ENCODE measurements around the gene BICC1. TPM values are rescaled to one million over a fixed set of nuclear protein-coding genes. Genes with fewer than 3 reads are reported as not detected.

The BICC1 gene
- total RNA-seq, 4 donors from 2014 or later = 9.3 to 20.8 (median 12.5) TPM

GRCh38 chr10:58806970-58807628 is 294.4 kb downstream of the BICC1 start:
- H3K4me3 ChIP-seq (replicated peaks in 1 of 3) = no peak overlapping the region
- 85 to 94% methylated on average over 4 of the region's 4 CpGs for WGBS, 2 donors
- no peak overlapping the region for H3K27ac ChIP-seq
- no peaks in the 10 kb centered on the region for H3K27me3 ChIP-seq
- TF ChIP-seq POLR2A (IDR thresholded peaks at IDR 0.05) = no peak
- TF ChIP-seq CTCF (IDR thresholded peaks at IDR 0.05) = no peak
- no peaks in the 10 kb centered on the region for H3K36me3 ChIP-seq
- DNase-seq = no peak
- no peaks in the 10 kb centered on the region for H3K9me3 ChIP-seq
- intact Hi-C loops (cut with DNase I) = no loop called here
- no peaks in the 10 kb centered on the region for H3K4me1 ChIP-seq

GRCh38 chr10:58807629-58808022 is 295.0 kb downstream of the BICC1 start:
- Histone ChIP-seq H3K36me3 (no peaks in the 10 kb centered on the region), H3K9me3 (no peaks in the 10 kb centered on the region), H3K27ac (no peak overlapping the region), H3K4me1 (no peaks in the 10 kb centered on the region), H3K4me3 (replicated peaks in 1 of 3) (no peak overlapping the region), H3K27me3 (no peaks in the 10 kb centered on the region)
- intact Hi-C loops (cut with DNase I) = no loop called here
- 41 to 46% methylated on average over 3 to 4 of the region's 4 CpGs for whole genome bisulfite sequencing, 2 donors
- no peak for DNase-seq
- no peak for TF ChIP-seq CTCF (IDR thresholded peaks at IDR 0.05)
- no peak for TF ChIP-seq POLR2A (IDR thresholded peaks at IDR 0.05)

GRCh38 chr10:58810751-58811150 is 298.1 kb downstream of the BICC1 start:
- no peaks in the 10 kb centered on the region for H3K27me3 ChIP-seq
- H3K4me1 ChIP-seq = peaks cover 0 to 8% of the 10 kb centered on the region in 2 donors
- TF ChIP-seq POLR2A (IDR thresholded peaks at IDR 0.05) (no peak), CTCF (IDR thresholded peaks at IDR 0.05) (no peak)
- no peak overlapping the region for H3K27ac ChIP-seq
- H3K36me3 ChIP-seq = no peaks in the 10 kb centered on the region
- H3K9me3 ChIP-seq = no peaks in the 10 kb centered on the region
- intact Hi-C loops (cut with DNase I) = no loop called here
- WGBS, 2 donors = 86 to 87% methylated on average over 2 of the region's 2 CpGs
- DNase-seq = peak in 1 of 2 donors; percentile 5
- H3K4me3 ChIP-seq (replicated peaks in 1 of 3) = no peak overlapping the region

- peaks cover 0 to 8% of the 10 kb centered on the region in 2 donors for H3K4me1 ChIP-seq
- peak; percentile 9 to 43 for DNase-seq
- H3K4me3 ChIP-seq (replicated peaks in 1 of 3) = no peak overlapping the region
- 35 to 65% methylated on average over 8 of the region's 8 CpGs for WGBS, 2 donors
- H3K36me3 ChIP-seq = no peaks in the 10 kb centered on the region
- intact Hi-C loops (cut with DNase I) = no loop called here
- peak overlapping the region in 2 of 3 donors; percentile 13 to 35 for H3K27ac ChIP-seq
- H3K27me3 ChIP-seq = no peaks in the 10 kb centered on the region
- no peaks in the 10 kb centered on the region for H3K9me3 ChIP-seq
- TF ChIP-seq POLR2A (IDR thresholded peaks at IDR 0.05) (no peak), CTCF (IDR thresholded peaks at IDR 0.05) (no peak)
These were observed 300.9 kb downstream of the BICC1 start for GRCh38 chr10:58813573-58813972.

- Histone ChIP-seq H3K27ac (no peak overlapping the region), H3K4me3 (replicated peaks in 1 of 3) (no peak overlapping the region), H3K36me3 (no peaks in the 10 kb centered on the region), H3K9me3 (no peaks in the 10 kb centered on the region), H3K27me3 (no peaks in the 10 kb centered on the region), H3K4me1 (peaks cover 0 to 12% of the 10 kb centered on the region in 2 donors)
- no peak for DNase-seq
- intact Hi-C loops (cut with DNase I) = no loop called here
- WGBS, 2 donors = 71 to 83% methylated on average over 2 of the region's 2 CpGs
- TF ChIP-seq POLR2A (IDR thresholded peaks at IDR 0.05) (no peak), CTCF (IDR thresholded peaks at IDR 0.05) (no peak)
These were observed 304.7 kb downstream of the BICC1 start for GRCh38 chr10:58817201-58817846.

Measured in thyroid gland (tissue), 4 donors.